GM12875 (cell line): ENCODE measurements around the gene ZSCAN10.

Source experiments
- H3K4me3 ChIP-seq: one replicate; pipeline ENCODE4 v1.5.1; 2011; ENCODE audit warnings: low read depth, low read length, control low read depth
- CTCF ChIP-seq: IDR thresholded peaks from 2 replicates; pipeline ENCODE4 v1.5.1; 2011; ENCODE audit warnings: low read depth, mild to moderate bottlenecking, control low read depth, inconsistent platforms, low read length, moderate library complexity, borderline replicate concordance; ENCODE audit not compliant: insufficient read depth

Gene ZSCAN10

GRCh38 chr16:3133844-3134243 lies 34.8 kb upstream of the ZSCAN10 start:
- no peak for TF ChIP-seq CTCF
- H3K4me3 ChIP-seq: peak overlapping the region; percentile 91

- no peak overlapping the region for H3K4me3 ChIP-seq
- TF ChIP-seq CTCF: peak; percentile 65; the same call in 1 of the 2 replicates
These were observed 32.8 kb upstream of the ZSCAN10 start for GRCh38 chr16:3131755-3132377.

- peak overlapping the region; percentile 44 for H3K4me3 ChIP-seq
- peak; percentile 92 for TF ChIP-seq CTCF
These were observed 30.3 kb upstream of the ZSCAN10 start for GRCh38 chr16:3129137-3130131.

GRCh38 chr16:3127745-3128144 lies 28.7 kb upstream of the ZSCAN10 start:
- no peak for TF ChIP-seq CTCF
- H3K4me3 ChIP-seq: no peak overlapping the region

- peak overlapping the region; percentile 57 for H3K4me3 ChIP-seq
- no peak for TF ChIP-seq CTCF
These were observed 25.1 kb upstream of the ZSCAN10 start for GRCh38 chr16:3123986-3124886.

- H3K4me3 ChIP-seq: no peak overlapping the region
- TF ChIP-seq CTCF: no peak
These were observed 24.0 kb upstream of the ZSCAN10 start for GRCh38 chr16:3122926-3123570.
